HG03159 (cell line): ENCODE results near the gene WDR20.

ENCODE experiments used
- ATAC-seq: cut with Tn5 transposase; IDR thresholded peaks from one replicate; pipeline ENCODE4 v1.9.1; 2021; ENCODE audit warnings: mild to moderate bottlenecking, moderate library complexity; ENCODE audit not compliant: unreplicated experiment

WDR20 gene

DNA sequence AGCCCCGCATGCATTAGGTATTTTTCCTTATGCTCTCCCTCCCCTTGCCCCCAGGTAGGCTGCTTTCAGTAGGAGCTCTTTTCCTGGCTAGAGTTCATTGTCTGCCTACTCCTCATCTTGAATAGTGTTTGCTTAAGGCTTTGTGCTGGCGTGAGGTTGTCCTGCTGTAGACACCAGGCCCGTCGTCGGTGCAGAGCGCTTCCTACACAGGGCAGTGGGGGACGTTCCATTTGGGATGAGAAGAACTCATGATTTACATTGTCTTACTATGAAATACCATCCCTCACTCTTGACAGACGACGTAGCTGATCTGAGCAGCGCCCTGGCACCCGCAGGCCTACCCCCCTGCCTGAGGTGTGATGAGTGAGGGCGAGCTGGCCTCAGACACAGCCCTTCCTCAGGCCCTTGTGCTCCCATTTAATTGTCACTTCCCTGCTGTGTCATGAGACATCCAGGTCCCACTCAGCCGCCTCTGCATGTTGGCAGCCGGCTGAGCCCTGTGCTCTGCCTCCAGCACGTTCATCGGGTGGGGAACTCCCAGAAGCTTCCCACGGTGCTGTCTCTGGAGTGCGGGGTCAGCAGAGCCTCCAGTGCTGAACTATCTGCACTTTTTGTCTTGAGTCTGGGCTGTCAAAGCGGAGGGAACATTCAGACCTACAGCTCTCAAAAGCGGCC is 76.0 kb downstream of the WDR20 start:
- no peak for ATAC-seq

DNA sequence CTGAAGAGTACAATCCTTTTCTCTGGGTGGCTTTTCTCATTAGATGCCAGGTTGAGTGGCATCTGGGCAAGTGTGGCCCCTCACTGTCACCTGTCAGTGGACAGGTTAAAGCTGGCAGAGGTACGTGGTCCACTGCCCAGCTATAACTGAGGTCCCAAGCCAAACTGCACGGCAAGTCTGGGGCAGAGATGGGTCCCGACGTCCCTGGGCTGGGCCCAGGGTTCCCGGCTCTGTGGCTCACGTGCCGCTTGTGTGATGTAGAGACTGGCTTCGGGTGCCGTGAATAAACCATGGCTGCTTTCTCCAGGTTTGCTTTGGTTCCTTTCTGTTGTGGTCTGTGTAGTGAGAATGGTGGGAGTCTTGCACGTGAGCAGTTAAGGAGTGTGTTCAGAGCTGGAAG is 77.7 kb downstream of the WDR20 start:
- ATAC-seq: no peak

DNA sequence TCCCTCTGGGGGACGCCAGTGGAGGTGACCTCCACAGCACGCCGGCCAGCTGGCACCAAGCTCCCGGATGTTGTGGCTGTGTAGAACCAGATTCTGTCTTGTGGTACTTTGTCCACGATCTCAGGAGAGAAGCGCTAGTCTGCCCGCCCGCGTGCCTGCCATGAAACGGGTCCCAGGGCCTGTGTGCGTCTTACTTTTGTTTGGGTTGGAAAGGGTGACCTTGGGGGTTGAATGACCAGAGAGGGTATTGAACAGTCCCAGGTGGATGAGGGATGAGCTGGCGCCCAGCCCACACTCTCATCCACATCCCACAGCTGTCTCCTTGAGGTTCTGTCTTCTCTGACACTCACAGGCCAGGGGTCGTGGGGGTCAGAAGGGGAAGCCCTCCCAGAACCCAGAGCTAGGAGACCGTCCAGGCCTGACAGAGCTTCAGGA is 78.3 kb downstream of the WDR20 start:
- ATAC-seq: no peak

DNA sequence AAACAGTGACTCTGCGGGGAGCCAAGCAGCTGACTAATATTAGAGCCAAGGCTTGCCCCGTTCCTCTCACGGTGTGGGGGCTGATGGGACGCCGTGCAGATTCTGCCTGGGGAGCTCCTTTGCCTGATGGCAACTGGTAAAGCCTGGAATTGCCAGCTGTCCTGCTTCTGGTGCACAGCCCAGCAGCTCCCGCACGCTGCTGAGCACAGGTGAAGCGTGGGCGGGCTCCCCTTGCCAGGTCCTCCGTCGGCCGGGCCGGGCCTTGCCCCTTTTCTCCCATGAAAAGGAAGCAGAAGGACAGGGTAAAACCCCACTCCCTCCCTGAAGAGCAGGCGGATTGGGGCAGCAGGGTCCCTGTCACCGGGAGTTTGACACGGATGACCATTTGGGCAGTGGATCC is 79.0 kb downstream of the WDR20 start:
- ATAC-seq: no peak

DNA sequence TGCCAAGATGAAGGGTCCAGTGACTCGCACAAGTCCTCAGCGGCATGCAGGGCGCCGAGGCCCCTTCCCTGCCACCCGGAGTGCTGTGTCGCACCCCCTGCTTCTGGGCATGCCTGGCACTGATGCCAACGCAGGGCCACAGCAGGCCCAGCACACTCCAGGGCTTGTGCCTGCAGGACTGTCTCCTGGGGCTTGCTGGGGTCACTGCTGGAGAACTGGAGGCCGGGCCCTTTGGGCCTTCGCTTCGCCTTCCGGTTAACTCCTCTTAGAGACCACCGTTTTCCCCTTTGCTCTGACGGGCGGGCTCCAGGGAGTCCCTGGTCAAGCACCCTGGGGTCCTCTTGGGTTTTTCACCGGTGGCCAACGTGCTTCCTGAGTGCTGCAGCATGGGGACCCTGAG is 79.6 kb downstream of the WDR20 start:
- no peak for ATAC-seq

DNA sequence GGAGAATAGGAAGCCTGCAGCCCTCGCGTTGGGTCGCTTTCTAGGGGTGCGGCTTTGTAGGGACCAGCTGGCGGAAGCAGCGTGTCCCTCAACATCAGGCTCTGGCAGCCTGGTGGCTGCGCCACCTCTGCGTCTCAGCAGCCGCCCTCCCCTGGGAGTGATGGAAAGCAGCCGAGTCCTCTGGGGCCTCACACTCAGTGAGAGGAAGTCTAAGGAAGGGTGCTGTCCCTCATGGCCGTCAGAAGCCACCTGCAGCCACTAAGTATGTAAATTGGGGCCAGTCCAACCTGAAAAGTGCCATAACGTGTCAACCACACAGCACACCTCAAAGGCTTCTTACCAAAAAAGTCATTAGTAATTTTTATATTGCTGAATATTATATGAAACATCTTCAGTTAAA is 80.3 kb downstream of the WDR20 start:
- peak; percentile 88 for ATAC-seq

DNA sequence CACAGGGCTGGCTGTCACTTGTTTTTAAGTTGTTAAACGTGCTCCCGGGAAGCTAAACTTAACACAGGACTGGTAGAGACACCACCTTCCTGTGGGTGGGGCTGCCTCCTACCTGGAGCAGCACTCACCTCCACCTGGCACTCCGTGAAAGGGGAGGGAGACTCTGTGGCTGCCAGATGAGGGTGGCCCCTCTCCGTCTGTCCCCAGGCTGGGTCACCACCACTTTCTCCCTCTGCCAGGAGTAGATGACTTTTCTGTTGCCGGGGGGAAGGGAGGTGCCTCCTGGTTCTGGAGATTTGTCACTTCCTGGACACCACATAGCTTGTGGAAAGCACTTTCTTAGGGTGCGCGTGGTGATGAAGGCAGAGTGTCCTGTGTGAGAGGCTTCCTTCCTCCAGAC is 81.3 kb downstream of the WDR20 start:
- ATAC-seq: no peak

DNA sequence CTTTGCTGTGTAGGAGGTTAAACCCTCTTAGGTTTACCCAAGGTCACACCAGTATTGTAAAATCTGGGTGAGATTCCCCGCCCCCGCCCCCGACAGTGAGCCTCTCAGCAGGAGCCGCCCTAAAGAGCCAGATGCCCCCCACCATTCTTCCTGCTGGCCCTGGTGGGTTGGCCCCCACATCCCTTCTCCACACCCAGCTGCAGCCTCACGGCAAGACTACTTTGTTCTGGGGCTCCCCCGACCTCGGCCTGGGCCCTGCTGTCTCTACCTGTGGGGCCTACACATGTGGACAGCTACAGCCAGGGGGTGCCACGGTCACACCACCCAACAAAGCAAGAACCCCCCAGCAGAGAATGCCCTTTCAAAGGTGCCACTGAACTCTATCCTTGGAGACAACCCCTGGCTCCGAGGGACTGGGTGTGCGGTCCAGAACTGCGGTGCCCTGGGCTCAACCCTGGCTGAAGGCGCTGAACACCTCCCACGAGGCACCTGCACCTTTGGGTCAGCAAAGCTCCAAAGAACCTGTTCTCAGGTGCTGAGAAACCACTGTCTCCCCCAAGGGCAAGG is 82.4 kb downstream of the WDR20 start:
- ATAC-seq: no peak

DNA sequence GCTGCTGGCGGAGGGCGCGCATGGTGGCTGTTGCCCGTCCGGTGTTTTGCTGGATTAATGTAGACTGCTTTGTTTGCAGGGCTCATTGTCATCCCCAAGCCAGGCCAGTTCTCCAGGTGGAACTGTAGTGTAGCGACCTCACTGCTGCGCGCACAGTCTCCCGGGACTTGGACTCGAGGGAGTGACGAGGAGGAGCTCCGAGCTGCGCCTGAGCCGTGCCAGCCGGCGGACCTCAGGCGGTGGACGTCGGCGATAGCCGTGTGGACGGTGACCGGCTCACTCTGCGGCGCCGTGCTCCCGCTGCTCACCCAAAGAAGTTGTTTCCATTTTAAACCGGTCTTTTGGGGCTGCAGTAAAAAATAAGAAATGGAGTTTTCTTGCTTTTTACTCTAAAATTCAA is 83.1 kb downstream of the WDR20 start:
- no peak for ATAC-seq

DNA sequence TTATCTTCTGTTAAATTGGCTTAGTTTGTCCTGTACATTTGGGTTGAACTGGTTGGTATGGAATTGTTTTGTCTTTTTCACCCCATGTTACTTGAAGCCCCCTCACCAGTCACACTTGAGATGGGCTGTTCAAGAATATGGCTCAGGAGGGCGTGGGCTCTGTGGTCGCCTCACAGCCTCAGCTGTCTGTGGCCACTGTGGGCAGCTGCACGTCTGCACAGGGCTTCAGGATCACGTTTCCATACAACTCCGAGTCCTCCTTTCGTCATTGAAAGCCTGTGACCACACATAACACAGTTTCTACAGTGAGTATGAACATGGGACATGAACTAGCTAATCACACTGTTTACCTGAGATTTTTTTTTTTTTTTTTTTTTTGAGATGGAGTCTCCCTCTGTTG is 84.0 kb downstream of the WDR20 start:
- no peak for ATAC-seq

DNA sequence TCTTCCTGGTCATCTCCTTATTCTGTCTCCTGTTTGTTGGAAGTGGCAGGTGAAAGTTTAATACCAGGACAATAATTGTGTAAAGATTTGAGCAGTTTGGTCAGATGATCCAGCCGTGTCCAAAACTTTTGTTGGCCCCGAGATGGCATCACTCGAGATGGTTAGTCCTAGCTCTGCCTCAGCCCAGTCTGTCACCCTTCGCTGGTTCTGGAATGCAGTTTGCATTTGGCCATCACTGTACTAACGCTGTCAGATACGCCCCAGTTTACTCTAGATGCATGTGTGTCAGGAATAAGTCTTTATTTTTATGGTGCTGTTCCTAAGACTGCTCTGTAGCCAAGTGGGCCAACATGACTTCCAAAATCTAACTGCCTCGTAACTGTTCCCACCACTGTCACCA is 85.7 kb downstream of the WDR20 start:
- no peak for ATAC-seq

DNA sequence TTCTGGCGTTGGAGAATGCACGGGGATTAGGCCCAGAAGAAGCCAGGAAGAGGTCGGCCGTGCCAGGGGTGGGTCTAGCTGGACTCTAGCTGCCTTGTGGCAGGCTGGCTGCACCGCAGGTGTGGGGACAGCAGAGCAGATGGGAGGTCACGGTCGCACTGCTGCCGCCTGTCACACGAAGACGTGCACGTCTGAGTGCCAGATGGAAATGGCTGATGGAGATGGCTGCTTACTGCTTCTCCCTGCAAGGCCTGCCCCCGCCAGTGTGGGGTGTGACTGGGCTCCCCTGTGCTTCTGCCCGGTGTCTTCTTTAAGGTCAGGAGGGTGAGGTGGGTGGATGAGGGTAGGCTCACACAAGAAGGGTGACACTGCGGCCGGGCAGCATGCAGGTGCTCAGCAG is 86.2 kb downstream of the WDR20 start:
- no peak for ATAC-seq

DNA sequence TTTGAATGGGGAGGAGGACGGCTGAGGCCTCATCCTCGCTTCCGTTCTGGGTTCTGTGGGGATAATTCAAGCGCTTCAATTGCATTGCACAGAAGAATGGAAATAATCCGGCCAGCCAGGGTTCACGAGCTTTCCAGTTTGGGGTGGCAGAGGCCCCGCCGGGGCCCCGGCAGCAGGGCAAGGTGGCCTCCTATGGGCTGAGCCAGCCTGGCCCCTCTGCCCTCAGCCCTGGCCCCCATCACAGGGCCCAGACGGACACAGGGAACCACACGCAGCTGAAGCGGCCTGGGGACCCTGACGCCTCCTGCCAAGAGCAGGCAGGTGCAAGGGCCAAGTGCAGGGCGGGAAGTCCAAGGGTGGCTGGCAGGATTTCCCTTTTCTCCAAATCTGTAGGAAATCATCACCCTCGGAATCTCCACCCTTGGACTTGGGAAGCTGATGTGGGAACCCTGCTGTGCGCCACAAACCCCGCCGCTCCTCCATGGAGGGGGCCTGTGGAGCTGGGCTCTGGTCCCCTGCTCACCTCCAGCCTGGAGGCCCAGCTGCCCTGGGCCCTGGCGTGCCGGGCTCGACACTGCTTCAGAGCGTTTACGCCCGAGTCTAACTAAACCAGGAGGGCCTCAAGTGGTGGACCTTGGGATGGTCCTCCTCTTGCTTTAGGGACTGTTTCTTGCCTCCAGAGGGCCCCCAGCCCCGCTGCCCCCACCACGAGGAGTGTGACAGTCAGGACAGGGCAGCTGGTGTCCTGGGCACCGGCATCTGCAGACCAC is 86.8 kb downstream of the WDR20 start:
- no peak for ATAC-seq

DNA sequence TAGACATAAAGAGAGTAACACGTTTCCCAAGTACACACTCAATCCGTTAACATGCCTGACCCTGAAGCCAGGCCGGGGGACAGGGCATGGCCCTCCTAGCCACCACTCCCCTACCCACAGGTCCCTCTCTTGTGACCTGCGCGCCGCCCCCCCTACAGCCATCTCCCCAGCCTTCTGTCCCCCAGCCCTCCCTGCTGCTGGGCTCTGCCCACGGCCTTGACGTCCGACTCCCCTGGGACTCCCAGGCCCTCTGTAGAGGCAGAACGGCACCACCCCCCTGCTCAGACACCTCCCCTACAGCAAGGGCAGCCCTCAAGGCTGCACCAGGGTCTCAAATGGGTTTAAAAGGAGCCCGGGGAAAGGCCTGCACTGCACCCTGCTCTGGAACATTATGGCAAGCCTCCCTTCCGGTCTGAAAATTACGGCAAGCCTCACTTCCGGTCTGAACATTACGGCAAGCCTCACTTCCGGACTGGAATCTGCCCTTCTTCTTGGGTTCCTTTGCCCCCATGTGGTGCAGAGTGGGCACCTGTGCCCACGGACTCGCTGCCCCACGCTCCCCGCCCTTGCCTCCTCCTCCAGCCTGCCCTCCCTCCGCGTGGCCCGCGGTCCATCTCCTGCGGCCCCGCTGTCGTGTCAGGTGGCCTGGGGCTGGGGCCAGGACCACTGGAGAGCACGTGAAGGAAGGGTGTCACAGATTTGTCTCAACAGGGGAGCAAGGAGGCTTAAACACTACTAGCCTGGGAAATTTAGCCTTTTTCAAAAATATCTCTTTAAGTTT is 87.7 kb downstream of the WDR20 start:
- ATAC-seq: no peak

DNA sequence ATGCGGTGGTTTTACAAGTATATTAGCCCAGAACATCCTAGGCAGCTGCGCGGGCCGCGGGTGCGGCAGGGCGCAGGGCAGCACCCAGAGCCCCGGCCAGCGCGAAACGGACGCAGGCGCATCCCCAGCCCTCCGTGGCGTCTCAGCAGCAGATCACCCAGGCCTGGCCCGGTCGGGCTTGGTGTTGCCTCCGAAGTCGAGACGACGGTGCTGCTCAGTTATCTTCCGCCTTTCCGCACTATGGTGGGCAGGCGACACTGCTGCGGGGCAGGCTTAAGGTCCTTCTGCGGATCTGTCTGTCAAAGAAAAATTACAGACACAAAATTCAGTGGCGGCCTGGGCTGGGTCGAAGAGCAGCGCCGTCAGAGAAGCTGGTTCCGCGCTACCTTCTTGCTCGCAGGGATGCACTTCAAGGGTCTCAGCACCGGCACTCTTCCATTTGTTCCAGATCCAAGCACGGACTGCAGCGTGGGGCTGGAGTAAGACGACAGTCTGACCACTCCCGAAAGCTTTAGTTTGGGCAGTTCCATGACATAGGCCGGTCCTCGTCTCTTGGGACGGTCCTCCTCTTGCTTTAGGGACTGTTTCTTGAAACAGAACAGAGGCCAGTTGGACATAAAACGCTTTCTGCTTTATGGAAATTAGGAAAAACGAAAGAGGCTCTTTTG is 89.5 kb downstream of the WDR20 start:
- no peak for ATAC-seq

DNA sequence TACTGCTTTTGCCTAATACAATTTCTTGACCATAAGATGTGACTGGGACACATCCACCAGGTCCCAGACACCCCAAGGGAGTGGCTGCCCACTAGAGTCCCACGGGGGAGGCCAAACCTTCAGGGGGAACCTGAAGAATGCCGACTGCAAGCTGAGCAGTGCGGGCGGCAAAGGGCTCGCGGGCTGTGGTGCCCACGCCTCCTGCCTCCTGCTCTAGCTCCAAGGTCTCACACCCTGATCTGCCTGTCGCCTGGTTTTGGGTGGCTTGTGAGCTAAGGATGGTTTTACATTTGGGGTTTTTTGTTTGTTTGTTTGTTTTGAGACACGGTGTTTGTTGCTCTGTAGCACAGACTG is 90.0 kb downstream of the WDR20 start:
- ATAC-seq: no peak

DNA sequence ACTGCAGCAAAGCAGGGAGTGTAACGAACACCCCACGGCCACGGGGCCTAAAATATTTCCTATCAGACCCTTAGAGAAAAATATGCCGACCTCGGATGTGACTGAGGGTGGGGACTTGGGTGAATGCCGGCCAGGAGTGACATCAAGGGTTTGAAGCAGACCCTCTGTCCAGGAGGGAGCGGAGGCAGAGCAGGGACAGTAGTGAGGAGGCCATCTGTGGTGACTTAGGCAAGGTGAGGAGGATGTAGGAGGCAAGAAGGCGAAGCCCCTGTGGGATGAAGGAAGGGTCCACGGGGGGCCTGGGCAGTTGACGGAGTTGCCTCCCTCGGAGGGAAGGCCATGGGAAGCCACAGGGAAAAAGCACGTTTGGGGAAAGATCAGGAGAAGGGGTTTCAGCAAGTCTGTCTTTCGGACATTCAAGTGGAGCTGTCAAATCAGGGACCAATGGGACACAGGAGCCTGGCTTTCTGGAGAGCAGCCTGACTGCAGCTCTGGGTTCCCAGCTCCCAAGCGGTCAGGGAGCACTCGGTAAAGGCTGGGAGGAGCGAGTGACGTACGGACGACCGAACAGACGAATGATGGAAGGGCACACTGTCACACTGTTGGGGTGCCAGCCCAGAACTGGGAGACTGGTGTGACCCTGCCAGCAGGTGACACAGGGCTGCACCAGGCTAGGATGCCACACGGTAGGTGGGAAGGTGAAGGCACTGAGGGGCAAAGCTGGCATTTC is 90.9 kb downstream of the WDR20 start:
- ATAC-seq: no peak

DNA sequence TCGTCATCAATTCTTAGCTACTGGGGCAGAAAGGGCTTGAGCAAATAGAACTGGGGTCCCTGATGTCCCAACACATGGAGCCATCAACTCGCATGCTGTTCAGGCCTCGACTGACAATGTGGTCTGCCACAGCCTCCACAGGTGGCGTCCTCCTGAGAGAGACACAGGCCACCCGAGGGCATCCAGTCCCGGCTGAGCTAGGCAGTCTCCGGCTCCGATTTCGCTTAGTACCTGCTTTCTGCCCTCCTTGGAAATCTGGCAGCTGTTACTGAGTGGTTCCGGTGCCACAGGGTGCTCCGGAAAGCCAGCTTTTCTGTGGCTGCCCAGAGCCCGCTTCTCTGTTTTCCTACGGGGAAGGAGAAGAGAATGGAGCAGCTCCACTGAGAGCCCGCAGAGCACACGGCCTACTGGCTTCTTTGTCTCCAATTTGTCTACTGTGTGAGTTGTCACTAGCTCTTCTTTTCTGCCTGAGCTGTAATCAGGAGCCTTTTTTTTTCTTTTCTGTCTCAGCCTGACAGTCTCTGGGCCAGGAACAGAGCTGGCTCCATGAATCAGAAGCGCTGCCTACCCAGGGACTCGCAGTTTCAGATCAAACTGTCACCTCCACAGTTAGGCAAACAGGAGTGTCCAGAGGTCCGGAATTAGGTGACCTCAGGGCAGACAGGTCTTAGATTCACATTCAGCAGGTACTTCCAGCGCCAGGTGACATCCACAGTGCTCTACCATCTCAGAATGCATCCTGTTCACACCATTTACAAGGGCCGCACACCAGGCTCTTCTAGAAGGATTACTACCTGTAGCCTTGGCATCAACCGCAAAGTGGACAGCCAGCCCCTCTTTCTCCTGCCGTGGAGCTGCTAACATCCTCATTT is 92.0 kb downstream of the WDR20 start:
- ATAC-seq: no peak

DNA sequence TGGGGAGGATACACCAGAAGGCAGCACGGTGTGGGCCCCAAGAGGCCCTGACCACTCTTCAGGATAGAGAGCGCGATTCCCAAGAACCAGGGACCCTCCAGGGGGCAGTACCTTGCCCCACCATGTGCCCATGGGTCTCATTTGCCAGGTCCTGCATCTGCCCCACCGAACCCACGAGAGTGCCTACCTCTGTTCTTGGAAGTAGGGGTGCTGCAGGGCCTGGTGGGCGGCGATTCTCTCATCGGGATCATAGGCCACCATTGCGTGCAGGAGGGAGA is 92.6 kb downstream of the WDR20 start:
- no peak for ATAC-seq

DNA sequence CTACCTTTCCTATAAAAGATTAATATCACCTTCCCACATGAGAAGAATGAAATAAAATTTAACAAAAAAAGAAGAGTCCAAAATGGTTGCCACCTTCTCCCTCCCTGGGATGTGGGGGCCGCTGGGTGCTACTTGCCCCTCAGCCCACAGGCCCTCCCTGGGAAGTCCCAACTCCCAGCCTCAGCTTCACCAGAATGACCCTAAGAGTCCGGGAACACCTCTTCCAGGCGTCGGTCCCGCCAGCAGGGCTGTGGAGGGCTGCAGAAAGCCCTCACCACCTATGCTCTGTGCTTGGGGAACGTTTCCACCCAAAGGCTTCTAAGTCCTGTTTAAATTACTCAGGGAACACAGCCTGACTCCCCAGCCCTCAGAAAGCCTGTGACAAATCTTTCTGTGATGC is 93.4 kb downstream of the WDR20 start:
- no peak for ATAC-seq
